ENCODE measurements around the gene LETM1. TPM values are rescaled to one million over a fixed set of nuclear protein-coding genes. Genes with fewer than 3 reads are reported as not detected.

The LETM1 gene
- total RNA-seq, 2 experiments from 2014 or later: 58.3 to 66.8 TPM

DNA sequence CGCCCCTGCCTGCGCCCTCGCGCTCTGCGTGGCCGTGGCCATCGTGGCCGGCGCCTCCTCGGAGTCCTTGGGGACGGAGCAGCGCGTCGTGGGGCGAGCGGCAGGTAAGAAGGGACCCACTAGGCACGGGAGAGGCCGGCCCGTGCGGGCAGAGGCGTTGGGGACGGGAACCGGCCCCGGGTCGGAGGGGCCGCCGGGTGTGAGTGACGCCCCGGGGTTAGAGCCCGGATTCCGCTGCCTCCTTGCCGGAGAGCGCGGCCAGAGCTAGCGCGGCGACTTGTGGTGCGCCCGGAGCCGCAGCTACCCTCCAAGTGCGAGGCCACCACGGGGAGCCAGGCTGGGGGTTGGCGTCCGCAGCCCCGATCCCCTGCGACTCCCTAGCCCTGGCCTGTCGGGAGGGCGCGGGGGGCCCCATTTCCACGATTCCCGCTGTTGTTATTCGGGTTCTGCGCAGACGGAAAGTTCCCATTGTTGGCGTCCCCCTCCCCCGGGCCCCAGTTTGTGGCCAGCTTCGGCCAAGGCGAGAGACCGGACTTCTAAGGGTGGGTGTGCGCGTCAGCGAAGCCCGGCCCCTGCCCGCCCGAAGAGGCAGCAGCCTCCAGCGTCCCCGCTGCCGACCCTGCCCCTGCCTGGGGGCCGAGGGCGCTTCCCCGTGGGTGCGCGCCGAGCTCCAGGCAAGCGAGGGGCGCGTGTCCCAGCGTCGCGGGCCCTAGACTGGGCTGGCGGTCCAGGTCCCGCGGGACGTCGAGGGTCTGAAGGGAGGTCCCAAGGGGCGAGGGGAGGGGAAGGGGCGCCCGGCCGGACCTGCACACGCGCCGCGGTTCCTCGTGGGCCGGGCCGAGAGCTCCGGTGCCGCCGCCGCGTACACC, 61.8 kb downstream of the LETM1 start:
- H4K20me1 ChIP-seq (ENCODE audit: insufficient read depth, low read length): no peaks in the 10 kb centered on the region
- TF ChIP-seq, protein P1, sequence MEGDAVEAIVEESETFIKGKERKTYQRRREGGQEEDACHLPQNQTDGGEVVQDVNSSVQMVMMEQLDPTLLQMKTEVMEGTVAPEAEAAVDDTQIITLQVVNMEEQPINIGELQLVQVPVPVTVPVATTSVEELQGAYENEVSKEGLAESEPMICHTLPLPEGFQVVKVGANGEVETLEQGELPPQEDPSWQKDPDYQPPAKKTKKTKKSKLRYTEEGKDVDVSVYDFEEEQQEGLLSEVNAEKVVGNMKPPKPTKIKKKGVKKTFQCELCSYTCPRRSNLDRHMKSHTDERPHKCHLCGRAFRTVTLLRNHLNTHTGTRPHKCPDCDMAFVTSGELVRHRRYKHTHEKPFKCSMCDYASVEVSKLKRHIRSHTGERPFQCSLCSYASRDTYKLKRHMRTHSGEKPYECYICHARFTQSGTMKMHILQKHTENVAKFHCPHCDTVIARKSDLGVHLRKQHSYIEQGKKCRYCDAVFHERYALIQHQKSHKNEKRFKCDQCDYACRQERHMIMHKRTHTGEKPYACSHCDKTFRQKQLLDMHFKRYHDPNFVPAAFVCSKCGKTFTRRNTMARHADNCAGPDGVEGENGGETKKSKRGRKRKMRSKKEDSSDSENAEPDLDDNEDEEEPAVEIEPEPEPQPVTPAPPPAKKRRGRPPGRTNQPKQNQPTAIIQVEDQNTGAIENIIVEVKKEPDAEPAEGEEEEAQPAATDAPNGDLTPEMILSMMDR (conservative IDR thresholded peaks at IDR 0.05; ENCODE audit: low read length): no peak
- TF ChIP-seq EZH2phosphoT487 (IDR thresholded peaks at IDR 0.05; ENCODE audit: borderline replicate concordance, low read depth, low read length): no peak
- H3K4me2 ChIP-seq (ENCODE audit: low read length): no peak overlapping the region
- no peaks in the 10 kb centered on the region for H3K9me3 ChIP-seq (ENCODE audit: low read length)
- no peaks in the 10 kb centered on the region for H3K4me1 ChIP-seq (ENCODE audit: insufficient read depth, low read length, poor library complexity, severe bottlenecking)
- H3K9me2 ChIP-seq (ENCODE audit: insufficient read depth, low read length): no peaks in the 10 kb centered on the region
- no peak overlapping the region for H2AFZ ChIP-seq (ENCODE audit: low read length)
- DNase-seq (ENCODE audit: low spot score): no peak
- BruUV-seq (replicated peaks): no TSS peak
- intact Hi-C loops (cut with micrococcal nuclease; ENCODE audit: unreplicated experiment): no loop called here
- no peaks in the 10 kb centered on the region for H3K36me3 ChIP-seq (ENCODE audit: insufficient read depth, low read length)
- CTCF ChIA-PET (ENCODE audit: unreplicated experiment): no interaction called here
- POLR2A ChIA-PET: no interaction called here
- no peak overlapping the region for H3K4me3 ChIP-seq (ENCODE audit: low read depth, low read length, poor library complexity, severe bottlenecking)
- no peaks in the 10 kb centered on the region for H3K79me2 ChIP-seq (ENCODE audit: insufficient read depth, low read depth, low read length)
- H3K27ac ChIP-seq (ENCODE audit: low read depth, low read length, poor library complexity, severe bottlenecking): no peak overlapping the region

DNA sequence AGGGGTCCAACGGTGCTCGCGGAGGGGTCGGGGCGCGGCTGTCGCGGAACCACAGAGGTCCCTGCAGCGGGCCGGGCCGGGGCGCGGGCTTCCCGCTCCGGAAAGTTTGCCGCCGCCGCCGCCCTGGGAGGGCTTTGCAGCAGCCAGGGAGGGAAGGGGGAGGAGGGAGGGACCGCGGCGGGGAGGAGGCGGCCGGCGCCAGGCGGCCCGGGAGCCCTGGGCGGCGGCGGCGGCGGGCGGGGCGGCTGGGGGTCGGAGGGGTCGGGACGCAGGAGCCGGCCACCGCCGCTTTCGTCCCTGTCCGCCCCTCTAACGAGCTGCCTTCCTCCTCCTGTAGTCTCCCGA, 62.5 kb downstream of the LETM1 start:
- no peak overlapping the region for H3K27ac ChIP-seq (ENCODE audit: low read depth, low read length, poor library complexity, severe bottlenecking)
- CTCF ChIA-PET (ENCODE audit: unreplicated experiment): no interaction called here
- DNase-seq (ENCODE audit: low spot score): no peak
- H3K36me3 ChIP-seq (ENCODE audit: insufficient read depth, low read length): no peaks in the 10 kb centered on the region
- H3K4me1 ChIP-seq (ENCODE audit: insufficient read depth, low read length, poor library complexity, severe bottlenecking): no peaks in the 10 kb centered on the region
- POLR2A ChIA-PET: no interaction called here
- intact Hi-C loops (cut with micrococcal nuclease; ENCODE audit: unreplicated experiment): no loop called here
- H3K4me3 ChIP-seq (ENCODE audit: low read depth, low read length, poor library complexity, severe bottlenecking): no peak overlapping the region
- no peak for TF ChIP-seq EZH2phosphoT487 (IDR thresholded peaks at IDR 0.05; ENCODE audit: borderline replicate concordance, low read depth, low read length)
- TF ChIP-seq, protein P1 (conservative IDR thresholded peaks at IDR 0.05; ENCODE audit: low read length): no peak
- no peaks in the 10 kb centered on the region for H3K79me2 ChIP-seq (ENCODE audit: insufficient read depth, low read depth, low read length)
- no peaks in the 10 kb centered on the region for H3K9me2 ChIP-seq (ENCODE audit: insufficient read depth, low read length)
- H3K4me2 ChIP-seq (ENCODE audit: low read length): no peak overlapping the region
- no TSS peak for BruUV-seq (replicated peaks)
- no peak overlapping the region for H2AFZ ChIP-seq (ENCODE audit: low read length)
- H3K9me3 ChIP-seq (ENCODE audit: low read length): no peaks in the 10 kb centered on the region
- H4K20me1 ChIP-seq (ENCODE audit: insufficient read depth, low read length): no peaks in the 10 kb centered on the region

DNA sequence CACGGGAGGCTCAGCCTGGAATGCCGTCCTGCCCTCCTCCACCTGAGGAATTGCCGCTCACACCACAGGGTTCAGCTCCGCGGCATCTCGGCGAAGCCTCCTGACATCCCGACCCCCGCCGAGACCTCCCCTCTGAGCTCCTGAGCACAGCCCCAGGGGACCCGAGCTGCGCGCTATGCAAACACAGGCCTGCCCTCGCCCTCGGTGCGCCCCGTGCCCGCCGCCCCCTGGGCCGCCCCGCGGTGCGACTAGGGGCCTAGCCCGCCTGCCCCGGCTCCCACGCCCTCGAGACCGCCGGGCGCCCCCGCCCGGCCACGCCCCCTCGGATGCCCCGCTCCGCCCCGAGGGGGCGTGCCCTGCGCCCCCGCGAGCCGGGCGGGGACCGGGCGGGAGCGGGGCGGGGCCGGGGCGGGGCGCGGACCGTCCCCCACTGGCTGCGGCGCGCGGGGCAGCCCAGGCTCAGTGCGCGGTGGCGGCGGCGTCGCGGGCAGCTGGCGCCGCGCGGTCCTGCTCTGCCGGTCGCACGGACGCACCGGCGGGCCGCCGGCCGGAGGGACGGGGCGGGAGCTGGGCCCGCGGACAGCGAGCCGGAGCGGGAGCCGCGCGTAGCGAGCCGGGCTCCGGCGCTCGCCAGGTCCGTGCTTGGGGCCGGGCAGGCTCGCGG, 63.0 kb downstream of the LETM1 start, which contains the start of gene FGFR3:
Gene FGFR3, plus strand, starts transcription at position 462 of the 664 bp plus-strand sequence. CDS start 642 bp downstream, outside the sequence.
- BruUV-seq (replicated peaks): no TSS peak
- no peak within 1 kb of the TSS for H3K4me3 ChIP-seq (ENCODE audit: low read depth, low read length, poor library complexity, severe bottlenecking)
- intact Hi-C loops (cut with micrococcal nuclease; ENCODE audit: unreplicated experiment): no loop called here

More for the DNA sequence above, 63.0 kb downstream of the LETM1 start, which contains the start of gene FGFR3:
- Histone ChIP-seq H3K27ac (ENCODE audit: low read depth, low read length, poor library complexity, severe bottlenecking) (no peak within 1 kb of the TSS), H4K20me1 (ENCODE audit: insufficient read depth, low read length) (no peaks in the 10 kb centered on the region), H3K4me1 (ENCODE audit: insufficient read depth, low read length, poor library complexity, severe bottlenecking) (no peaks in the 10 kb centered on the region), H3K36me3 (ENCODE audit: insufficient read depth, low read length) (no peaks in the 10 kb centered on the region), H3K9me2 (ENCODE audit: insufficient read depth, low read length) (no peaks in the 10 kb centered on the region), H2AFZ (ENCODE audit: low read length) (no peak within 1 kb of the TSS), H3K79me2 (ENCODE audit: insufficient read depth, low read depth, low read length) (no peaks in the 10 kb centered on the region), H3K4me2 (ENCODE audit: low read length) (no peak within 1 kb of the TSS), H3K9me3 (ENCODE audit: low read length) (no peaks in the 10 kb centered on the region)
- CTCF ChIA-PET (ENCODE audit: unreplicated experiment): no interaction called here
- DNase-seq (ENCODE audit: low spot score): no peak
- POLR2A ChIA-PET: no interaction called here
- TF ChIP-seq, protein P1 (conservative IDR thresholded peaks at IDR 0.05; ENCODE audit: low read length): no peak
- no peak for TF ChIP-seq EZH2phosphoT487 (IDR thresholded peaks at IDR 0.05; ENCODE audit: borderline replicate concordance, low read depth, low read length)

All from OCI-LY7 (cell line).